T-helper 2 cell treated with Interferon-gamma antibody and Interleukin-4, amounts not matched to agents 5 μg/mL and 100 μg/mL, for 36 hours (primary cell): ENCODE results near the gene PGBD2.

ENCODE experiments used
- DNase-seq: peaks from one replicate; pipeline ENCODE4 v3.0.0; 2021; ENCODE audit warnings: low spot score
- H3K27ac Mint-ChIP-seq: one replicate; pipeline ENCODE4 v1.8.0; 2021; ENCODE audit warnings: mild to moderate bottlenecking, mixed read lengths
- H3K27me3 Mint-ChIP-seq: one replicate; pipeline ENCODE4 v1.8.0; 2021; ENCODE audit warnings: low read depth, mixed read lengths
- H3K36me3 Mint-ChIP-seq: one replicate; pipeline ENCODE4 v1.8.0; 2021; ENCODE audit warnings: low read depth, mixed read lengths
- H3K4me1 Mint-ChIP-seq: one replicate; pipeline ENCODE4 v1.8.0; 2021; ENCODE audit warnings: low read depth, mixed read lengths
- H3K4me3 Mint-ChIP-seq: one replicate; pipeline ENCODE4 v1.8.0; 2022; ENCODE audit warnings: mild to moderate bottlenecking, moderate library complexity, mixed read lengths
- H3K9me3 Mint-ChIP-seq: one replicate; pipeline ENCODE4 v1.8.0; 2021; ENCODE audit warnings: mixed read lengths

Gene PGBD2

GRCh38 chr1:248906009-248906752 lies at the start of gene PGBD2:
TSS of gene PGBD2 (plus strand) at chr1:248906235. CDS start at chr1:248913863, 7,628 bp downstream.
- DNase-seq = peak; percentile 93
- Mint-ChIP-seq H3K27ac (peak within 1 kb of the TSS; percentile 98), H3K27me3 (peaks cover 12% of the 10 kb centered on the region), H3K4me3 (peak within 1 kb of the TSS; percentile 97), H3K36me3 (peaks cover 6% of the 10 kb centered on the region), H3K4me1 (peaks cover 35% of the 10 kb centered on the region), H3K9me3 (no peaks in the 10 kb centered on the region)

GRCh38 chr1:248857201-248857600 lies 48.8 kb upstream of the PGBD2 start:
- peaks cover 24% of the 10 kb centered on the region for H3K4me1 Mint-ChIP-seq
- H3K9me3 Mint-ChIP-seq = no peaks in the 10 kb centered on the region
- H3K36me3 Mint-ChIP-seq = peaks cover 16% of the 10 kb centered on the region
- no peak for DNase-seq
- H3K4me3 Mint-ChIP-seq = peak overlapping the region; percentile 85
- H3K27me3 Mint-ChIP-seq = no peaks in the 10 kb centered on the region
- peak overlapping the region; percentile 89 for H3K27ac Mint-ChIP-seq

- Mint-ChIP-seq H3K4me1 (peaks cover 29% of the 10 kb centered on the region), H3K27me3 (no peaks in the 10 kb centered on the region), H3K9me3 (no peaks in the 10 kb centered on the region), H3K36me3 (peaks cover 16% of the 10 kb centered on the region), H3K4me3 (peak overlapping the region; percentile 85), H3K27ac (peak overlapping the region; percentile 89)
- no peak for DNase-seq
These were observed 48.3 kb upstream of the PGBD2 start for GRCh38 chr1:248857749-248858095.

- Mint-ChIP-seq H3K4me1 (peaks cover 31% of the 10 kb centered on the region), H3K27ac (peak overlapping the region; percentile 89), H3K9me3 (no peaks in the 10 kb centered on the region), H3K4me3 (peak overlapping the region; percentile 85), H3K36me3 (peaks cover 16% of the 10 kb centered on the region), H3K27me3 (no peaks in the 10 kb centered on the region)
- peak; percentile 43 for DNase-seq
These were observed 47.7 kb upstream of the PGBD2 start for GRCh38 chr1:248858096-248858890.

GRCh38 chr1:248858891-248859889 lies 46.8 kb upstream of the PGBD2 start, which contains the start of gene ZNF692:
TSS of gene ZNF692 (minus strand) at chr1:248859085. CDS start at chr1:248858309, 776 bp downstream.
- H3K4me1 Mint-ChIP-seq = peaks cover 36% of the 10 kb centered on the region
- H3K36me3 Mint-ChIP-seq = peaks cover 16% of the 10 kb centered on the region
- H3K27ac Mint-ChIP-seq = peak within 1 kb of the TSS; percentile 89
- H3K27me3 Mint-ChIP-seq = no peaks in the 10 kb centered on the region
- H3K9me3 Mint-ChIP-seq = no peaks in the 10 kb centered on the region
- peak; percentile 99 for DNase-seq
- peak within 1 kb of the TSS; percentile 85 for H3K4me3 Mint-ChIP-seq

- peaks cover 10% of the 10 kb centered on the region for H3K36me3 Mint-ChIP-seq
- peak overlapping the region; percentile 85 for H3K4me3 Mint-ChIP-seq
- peak overlapping the region; percentile 89 for H3K27ac Mint-ChIP-seq
- H3K27me3 Mint-ChIP-seq = no peaks in the 10 kb centered on the region
- H3K4me1 Mint-ChIP-seq = peaks cover 36% of the 10 kb centered on the region
- DNase-seq = no peak
- H3K9me3 Mint-ChIP-seq = no peaks in the 10 kb centered on the region
These were observed 46.0 kb upstream of the PGBD2 start for GRCh38 chr1:248860007-248860406.

GRCh38 chr1:248861616-248862015 lies 44.4 kb upstream of the PGBD2 start:
- DNase-seq = no peak
- Mint-ChIP-seq H3K27ac (no peak overlapping the region), H3K36me3 (no peaks in the 10 kb centered on the region), H3K9me3 (no peaks in the 10 kb centered on the region), H3K4me3 (no peak overlapping the region), H3K27me3 (no peaks in the 10 kb centered on the region), H3K4me1 (peaks cover 31% of the 10 kb centered on the region)

GRCh38 chr1:248862695-248862997 lies 43.4 kb upstream of the PGBD2 start:
- no peaks in the 10 kb centered on the region for H3K27me3 Mint-ChIP-seq
- DNase-seq = no peak
- peak overlapping the region; percentile 82 for H3K4me3 Mint-ChIP-seq
- peak overlapping the region; percentile 80 for H3K27ac Mint-ChIP-seq
- no peaks in the 10 kb centered on the region for H3K36me3 Mint-ChIP-seq
- no peaks in the 10 kb centered on the region for H3K9me3 Mint-ChIP-seq
- H3K4me1 Mint-ChIP-seq = peaks cover 26% of the 10 kb centered on the region

- H3K4me1 Mint-ChIP-seq = peaks cover 26% of the 10 kb centered on the region
- peak overlapping the region; percentile 80 for H3K27ac Mint-ChIP-seq
- H3K36me3 Mint-ChIP-seq = no peaks in the 10 kb centered on the region
- H3K4me3 Mint-ChIP-seq = peak overlapping the region; percentile 82
- no peaks in the 10 kb centered on the region for H3K9me3 Mint-ChIP-seq
- no peaks in the 10 kb centered on the region for H3K27me3 Mint-ChIP-seq
- DNase-seq = peak; percentile 76
These were observed 42.8 kb upstream of the PGBD2 start for GRCh38 chr1:248862998-248863881.

GRCh38 chr1:248871837-248872401 lies 34.1 kb upstream of the PGBD2 start:
- H3K4me1 Mint-ChIP-seq = peaks cover 22% of the 10 kb centered on the region
- no peaks in the 10 kb centered on the region for H3K9me3 Mint-ChIP-seq
- no peak overlapping the region for H3K27ac Mint-ChIP-seq
- DNase-seq = no peak
- no peaks in the 10 kb centered on the region for H3K36me3 Mint-ChIP-seq
- H3K4me3 Mint-ChIP-seq = peak overlapping the region; percentile 45
- H3K27me3 Mint-ChIP-seq = peaks cover 7% of the 10 kb centered on the region

GRCh38 chr1:248872752-248873408 lies 33.2 kb upstream of the PGBD2 start:
- peak overlapping the region; percentile 92 for H3K27ac Mint-ChIP-seq
- peak; percentile 60 for DNase-seq
- H3K4me1 Mint-ChIP-seq = peaks cover 22% of the 10 kb centered on the region
- peak overlapping the region; percentile 94 for H3K4me3 Mint-ChIP-seq
- H3K9me3 Mint-ChIP-seq = no peaks in the 10 kb centered on the region
- no peaks in the 10 kb centered on the region for H3K36me3 Mint-ChIP-seq
- peaks cover 10% of the 10 kb centered on the region for H3K27me3 Mint-ChIP-seq

GRCh38 chr1:248873409-248873992 lies 32.5 kb upstream of the PGBD2 start:
- Mint-ChIP-seq H3K4me1 (peaks cover 22% of the 10 kb centered on the region), H3K27ac (peak overlapping the region; percentile 92), H3K27me3 (peaks cover 12% of the 10 kb centered on the region), H3K4me3 (peak overlapping the region; percentile 94), H3K9me3 (no peaks in the 10 kb centered on the region), H3K36me3 (no peaks in the 10 kb centered on the region)
- DNase-seq = peak; percentile 94
